AG04450 (cell line): ENCODE measurements around the gene BCO1. TPM values are rescaled to one million over a fixed set of nuclear protein-coding genes. Genes with fewer than 3 reads are reported as not detected.
A peak's percentile ranks its signal among the peaks of the same experiment; 100 is the strongest.

Experiments
- CTCF ChIA-PET: fragments of 300-600, 350-600 bp; formaldehyde crosslinking; extraction: SDS; loops from one replicate; lab custom pipeline; 2022; ENCODE audit warnings: antibody characterized with exemption, inconsistent platforms; lab: Charles Lee
- POLR2A ChIA-PET: fragments of 350-600 bp; formaldehyde crosslinking; extraction: SDS; loops from one replicate; lab custom pipeline; 2021; ENCODE audit warnings: antibody characterized with exemption, inconsistent platforms; lab: Yijun Ruan, JAX
- DNase-seq: peaks from one replicate; pipeline ENCODE4 v3.0.0-alpha.2; 2011; ENCODE audit warnings: low read depth, low spot score
- H3K27ac ChIP-seq: one replicate; pipeline ENCODE4 v1.5.1; 2012; ENCODE audit warnings: low read depth, low read length, control low read depth
- H3K27me3 ChIP-seq: one replicate; pipeline ENCODE4 v1.6.0; 2012; ENCODE audit warnings: low read length; ENCODE audit not compliant: control insufficient read depth, insufficient read depth
- H3K4me3 ChIP-seq: 2 replicates; pipeline ENCODE4 v1.5.1; 2011; ENCODE audit warnings: mild to moderate bottlenecking, low read depth, low read length, control low read depth
- H3K9me3 ChIP-seq: 2 replicates; pipeline ENCODE4 v1.5.1; 2012; ENCODE audit warnings: low read length; ENCODE audit not compliant: control insufficient read depth, insufficient read depth
- CTCF ChIP-seq: IDR thresholded peaks from 2 replicates; pipeline ENCODE4 v1.5.1; 2011; ENCODE audit warnings: low read depth, low read length, control low read depth, inconsistent platforms
- polyA plus RNA-seq: library from polyadenylated mRNA; depleted of rRNA; stranded (reverse); fragments of >200 nt; gene quantifications from 2 replicates; pipeline ENCODE4 v1.2.3, GENCODE V29; 2011

Gene BCO1
- polyA plus RNA-seq, 1 experiment: not detected

- peak; percentile 88 for DNase-seq
- ChIA-PET CTCF (interaction anchor here (0.7 to 5.7 kb wide), 3 partner anchors 51 to 1574 kb away, joined by 3 to 16 read pairs (median 3); no protein-coding TSS in a partner anchor), POLR2A (interaction anchor here (0.6 to 1.0 kb wide), 7 partner anchors 90 to 1718 kb away, joined by 3 to 5 read pairs (median 4); partner anchors contain the start of genes C16orf46, CENPN and MPHOSPH6)
- Histone ChIP-seq H3K9me3 (no peaks in the 10 kb centered on the region), H3K27ac (peak within 1 kb of the TSS; percentile 40), H3K4me3 (peak within 1 kb of the TSS; percentile 72), H3K27me3 (no peaks in the 10 kb centered on the region)
- no peak for TF ChIP-seq CTCF
Observed at GRCh38 chr16:81314603-81315270, 76.2 kb downstream of the BCO1 start, which contains the start of gene GAN. TSS of gene GAN (plus strand) at chr16:81314962. CDS start at chr16:81315114, 152 bp downstream.

DNA sequence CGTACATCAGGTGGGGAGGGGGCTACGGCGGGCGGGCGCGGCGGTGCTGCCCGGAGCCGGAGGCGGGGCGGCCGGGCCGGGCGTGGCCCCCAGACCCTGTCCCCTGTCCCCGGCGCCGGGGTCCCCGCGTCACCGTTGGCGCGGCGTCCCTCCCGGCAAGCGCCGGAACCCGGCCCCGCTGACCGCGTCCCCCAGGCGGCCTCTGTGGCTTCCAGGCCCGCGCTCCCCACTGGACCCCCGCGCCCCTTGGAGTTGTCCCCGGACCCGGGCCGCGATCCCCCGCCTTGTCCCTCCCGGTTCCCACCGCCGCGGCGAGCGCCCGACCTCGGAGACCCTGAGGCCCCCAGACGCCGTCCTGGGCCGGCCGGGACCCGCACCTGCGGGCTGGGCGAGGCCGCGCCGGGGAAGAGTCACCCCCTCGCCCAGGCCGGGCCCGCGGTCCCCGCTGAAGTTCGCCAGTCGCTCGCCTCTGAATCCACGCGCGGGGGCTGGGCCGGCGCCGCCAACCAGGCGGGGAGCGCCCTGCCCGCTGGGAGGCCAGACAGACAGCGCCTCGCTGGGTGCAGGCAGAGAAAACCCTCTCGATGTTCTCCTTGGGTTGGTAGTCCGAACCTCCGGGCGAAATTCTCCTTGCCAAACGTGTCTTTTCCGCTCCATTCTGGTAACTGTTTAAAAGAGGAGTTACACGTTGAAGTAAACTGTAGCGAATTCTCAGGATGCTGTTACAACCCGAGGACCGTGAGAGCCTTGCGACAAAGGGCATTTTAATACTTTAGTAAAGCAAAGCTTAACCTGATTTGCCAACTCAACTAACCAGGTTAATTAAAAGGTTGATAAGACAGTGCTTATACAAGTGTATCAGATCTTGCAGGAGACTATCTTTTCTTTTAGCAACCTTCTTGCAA, 77.0 kb downstream of the BCO1 start:
- CTCF ChIA-PET: interaction anchor here (0.5 to 5.7 kb wide), 4 partner anchors 54 to 1573 kb away, joined by 3 to 16 read pairs (median 3); no protein-coding TSS in a partner anchor

GRCh38 chr16:81316176-81316496, 77.6 kb downstream of the BCO1 start:
- peak overlapping the region; percentile 72 for H3K4me3 ChIP-seq
- no peaks in the 10 kb centered on the region for H3K9me3 ChIP-seq
- no peak for DNase-seq
- no peak for TF ChIP-seq CTCF
- POLR2A ChIA-PET: no interaction called here
- H3K27ac ChIP-seq: no peak overlapping the region
- H3K27me3 ChIP-seq: no peaks in the 10 kb centered on the region
- CTCF ChIA-PET: interaction anchor here (0.5 to 1.0 kb wide), 2 partner anchors 55 to 108 kb away, joined by 3 read pairs; no protein-coding TSS in a partner anchor

More for the DNA sequence above, 77.0 kb downstream of the BCO1 start:
- TF ChIP-seq CTCF: no peak
- Histone ChIP-seq H3K4me3 (peak overlapping the region; percentile 72), H3K9me3 (no peaks in the 10 kb centered on the region), H3K27me3 (no peaks in the 10 kb centered on the region), H3K27ac (peak overlapping the region; percentile 21)
- POLR2A ChIA-PET: interaction anchor here (0.6 to 0.9 kb wide), 4 partner anchors 111 to 1719 kb away, joined by 3 to 4 read pairs (median 4); partner anchors contain the start of gene CENPN
- DNase-seq: no peak

DNA sequence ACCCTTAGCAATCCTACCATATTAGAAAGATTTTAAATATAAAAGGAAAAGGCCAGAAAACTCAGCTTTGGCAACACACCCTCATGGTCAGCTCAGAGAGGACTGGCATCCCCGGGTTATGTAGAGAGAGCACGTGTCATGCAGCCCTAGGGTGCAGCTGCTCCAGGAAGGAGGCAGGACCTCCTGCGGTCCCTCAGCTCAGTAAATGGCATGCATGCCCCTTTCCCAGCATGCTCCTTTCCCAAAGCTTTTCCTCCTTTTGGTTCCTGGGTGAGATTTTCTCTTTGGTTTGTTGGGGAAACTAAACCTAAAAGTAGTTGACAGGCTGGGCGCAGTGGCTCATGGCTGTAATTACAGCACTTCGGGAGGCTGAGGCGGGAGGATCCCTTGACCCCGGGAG, 80.2 kb downstream of the BCO1 start:
- Histone ChIP-seq H3K9me3 (no peaks in the 10 kb centered on the region), H3K27me3 (no peaks in the 10 kb centered on the region), H3K27ac (peak overlapping the region; percentile 47), H3K4me3 (no peak overlapping the region)
- no peak for TF ChIP-seq CTCF
- DNase-seq: no peak
- CTCF ChIA-PET: interaction anchor here (0.5 to 2.5 kb wide), 6 partner anchors 47 to 419 kb away, joined by 3 to 11 read pairs (median 8); partner anchors contain the start of gene ATMIN
- POLR2A ChIA-PET: no interaction called here
